ENCODE measurements around the gene METTL3.

GRCh38 chr14:21494902-21495762, 16.0 kb downstream of the METTL3 start:
- TF ChIP-seq EZH2 (IDR thresholded peaks at IDR 0.05; ENCODE audit: insufficient read depth, poor library complexity, severe bottlenecking) (no peak), EZH2phosphoT487 (IDR thresholded peaks at IDR 0.05; ENCODE audit: insufficient read depth, low read depth) (no peak)
